IMR-90 (cell line): ENCODE measurements around the gene CAMSAP3. TPM values are rescaled to one million over a fixed set of nuclear protein-coding genes. Genes with fewer than 3 reads are reported as not detected.

Experiments used
- ATAC-seq: fragments of 200-7000 bp; cut with Tn5 transposase; 2 replicates; pipeline ENCODE4 v1.9.1; 2020; ENCODE audit warnings: low read depth, mild to moderate bottlenecking, moderate library complexity
- BruUV-seq: library from RNA; stranded (reverse); fragments of 400-500 nt; replicated peaks from 2 replicates; lab custom pipeline; 2021; lab: Mats Ljungman, UMichigan
- CTCF ChIA-PET: fragments of 300-600 bp; formaldehyde crosslinking; extraction: SDS; loops from one replicate; lab custom pipeline; 2021; ENCODE audit warnings: antibody characterized with exemption; lab: Yijun Ruan, JAX
- POLR2A ChIA-PET: fragments of 300-600 bp; sonication (Branson Sonifier 250); formaldehyde crosslinking; loops from one replicate; lab custom pipeline; 2022; ENCODE audit warnings: antibody characterized with exemption; ENCODE audit not compliant: unreplicated experiment; lab: Charles Lee
- DNase-seq: peaks from one replicate; pipeline ENCODE4 v3.0.0; 2013
- H2AFZ ChIP-seq: replicated peaks from 2 replicates; pipeline ENCODE3; 2013; ENCODE audit warnings: low read length, mild to moderate bottlenecking; ENCODE audit not compliant: poor library complexity
- H2AK5ac ChIP-seq: 2 replicates; pipeline ENCODE4 v1.6.1; 2013; ENCODE audit warnings: low read depth, low read length, inconsistent platforms
- H2AK9ac ChIP-seq: replicated peaks from 2 replicates; pipeline ENCODE3; 2013; ENCODE audit warnings: mild to moderate bottlenecking, low read depth, low read length, moderate library complexity; ENCODE audit not compliant: poor library complexity
- H2BK120ac ChIP-seq: 2 replicates; pipeline ENCODE4 v1.6.1; 2013; ENCODE audit warnings: low read depth, low read length, inconsistent platforms
- H2BK15ac ChIP-seq: 3 replicates; pipeline ENCODE4 v1.6.1; 2013; ENCODE audit warnings: low read depth, low read length, inconsistent platforms
- H2BK20ac ChIP-seq: 2 replicates; pipeline ENCODE4 v1.6.1; 2013; ENCODE audit warnings: low read depth, mild to moderate bottlenecking, inconsistent platforms, low read length, moderate library complexity
- H2BK5ac ChIP-seq: 2 replicates; pipeline ENCODE4 v1.6.1; 2013; ENCODE audit warnings: mild to moderate bottlenecking, low read depth, low read length, inconsistent platforms; ENCODE audit not compliant: poor library complexity, severe bottlenecking
- H3K14ac ChIP-seq: replicated peaks from 2 replicates; pipeline ENCODE4 v1.6.1; 2013; ENCODE audit warnings: low read depth, low read length, inconsistent platforms
- H3K18ac ChIP-seq: 2 replicates; pipeline ENCODE4 v1.6.1; 2013; ENCODE audit warnings: low read depth, low read length, control low read depth
- H3K23ac ChIP-seq: 2 replicates; pipeline ENCODE4 v1.6.1; 2013; ENCODE audit warnings: low read depth, low read length, inconsistent platforms
- H3K27ac ChIP-seq: 2 replicates; pipeline ENCODE4 v1.5.1; 2013; ENCODE audit warnings: mild to moderate bottlenecking, control low read depth, low read length; ENCODE audit not compliant: insufficient read depth
- H3K27me3 ChIP-seq: 2 replicates; pipeline ENCODE4 v1.6.1; 2013; ENCODE audit warnings: low read length; ENCODE audit not compliant: control insufficient read depth, insufficient read depth
- H3K36me3 ChIP-seq: 2 replicates; pipeline ENCODE4 v1.6.1; 2013; ENCODE audit warnings: low read length, mixed read lengths; ENCODE audit not compliant: control insufficient read depth, insufficient read depth
- H3K4ac ChIP-seq: 2 replicates; pipeline ENCODE4 v1.6.1; 2013; ENCODE audit warnings: low read depth, low read length, inconsistent platforms
- H3K4me1 ChIP-seq: 2 replicates; pipeline ENCODE4 v1.6.1; 2013; ENCODE audit warnings: low read length, mixed read lengths; ENCODE audit not compliant: control insufficient read depth, insufficient read depth
- H3K4me2 ChIP-seq: 2 replicates; pipeline ENCODE4 v1.6.1; 2013; ENCODE audit warnings: low read depth, mild to moderate bottlenecking, control low read depth, low read length, moderate library complexity
- H3K4me3 ChIP-seq: 2 replicates; pipeline ENCODE4 v1.5.1; 2013; ENCODE audit warnings: low read depth, mild to moderate bottlenecking, control low read depth, low read length, moderate library complexity; ENCODE audit not compliant: insufficient read depth
- H3K56ac ChIP-seq: 2 replicates; pipeline ENCODE4 v1.6.1; 2013; ENCODE audit warnings: low read length, inconsistent platforms; ENCODE audit not compliant: insufficient read depth; ENCODE audit errors: extremely low read depth
- H3K79me1 ChIP-seq, 2 experiments: 2 replicates each; pipeline ENCODE4 v1.6.1; 2013; ENCODE audit warnings: low read length in 2 of 2, inconsistent platforms in 1 of 2, low read depth in 1 of 2
- H3K9ac ChIP-seq: 2 replicates; pipeline ENCODE4 v1.6.1; 2013; ENCODE audit warnings: low read depth, low read length, control low read depth
- H3K9me1 ChIP-seq: 2 replicates; pipeline ENCODE4 v1.6.1; 2013; ENCODE audit warnings: low read length, inconsistent platforms; ENCODE audit not compliant: insufficient read depth
- H3K9me3 ChIP-seq: 2 replicates; pipeline ENCODE4 v1.6.1; 2013; ENCODE audit warnings: low read length; ENCODE audit not compliant: control insufficient read depth, insufficient read depth
- H4K20me1 ChIP-seq: 2 replicates; pipeline ENCODE4 v1.6.1; 2013; ENCODE audit warnings: low read length, inconsistent platforms; ENCODE audit not compliant: insufficient read depth
- H4K5ac ChIP-seq: 2 replicates; pipeline ENCODE4 v1.6.1; 2013; ENCODE audit warnings: mild to moderate bottlenecking, low read depth, low read length, control low read depth
- H4K8ac ChIP-seq, 2 experiments: 2 replicates each; pipeline ENCODE4 v1.6.1; 2013; ENCODE audit warnings: low read depth in 2 of 2, low read length in 2 of 2, control low read depth in 1 of 2, inconsistent platforms in 1 of 2
- H4K91ac ChIP-seq: 2 replicates; pipeline ENCODE4 v1.6.1; 2013; ENCODE audit warnings: low read depth, low read length, inconsistent platforms; ENCODE audit not compliant: insufficient read depth
- CHD1 ChIP-seq: IDR thresholded peaks from 2 replicates; pipeline ENCODE4 v1.6.1; 2012; ENCODE audit warnings: low read depth, low read length, improper control_type of control experiment
- MXI1 ChIP-seq: IDR thresholded peaks from 2 replicates; pipeline ENCODE4 v1.6.1; 2012; ENCODE audit warnings: low read depth, mild to moderate bottlenecking, low read length, moderate library complexity, borderline replicate concordance
- NFE2L2 ChIP-seq: fragments of 150-350 bp; IDR thresholded peaks from 2 replicates; pipeline ENCODE4 v1.6.1; 2016; ENCODE audit warnings: low read depth, mild to moderate bottlenecking, low read length
- WGBS, 2 experiments: methylation state at CpG; one replicate each; pipeline versions ENCODE4 v1.1.5 to v1.1.7; 2013; ENCODE audit warnings: missing lambda C conversion rate in 2 of 2; ENCODE audit not compliant: insufficient read length in 1 of 2; ENCODE audit errors: extremely low coverage in 2 of 2; 5-methylcytosine and 5-hydroxymethylcytosine counted together
- dilution Hi-C: fragments of 300-500 bp; cut with HindIII; formaldehyde crosslinking; loops from one replicate; pipeline ENCODE4 v1.14.3; 2018; ENCODE audit warnings: low sequenced_read_pairs; ENCODE audit not compliant: unreplicated experiment
- in situ Hi-C: fragments of 300-500 bp; cut with MboI; formaldehyde crosslinking; loops from 3 replicates; pipeline ENCODE4 v1.14.3; 2019; ENCODE audit warnings: low sequenced_read_pairs, inconsistent platforms, mixed read lengths
- intact Hi-C: fragments of 100-400 bp; cut with micrococcal nuclease; formaldehyde crosslinking; loops from 2 replicates; pipeline ENCODE4 v1.10.0; 2022
- polyA plus RNA-seq, 3 experiments: library from polyadenylated mRNA; depleted of rRNA; stranded (reverse); fragments of >200 nt; gene quantifications; 2 replicates each; pipeline ENCODE4 v1.2.3, GENCODE V29; 2012; ENCODE audit warnings: low replicate concordance in 1 of 3
- total RNA-seq: library from RNA; depleted of rRNA; stranded (reverse); fragments of >200 nt; gene quantifications from 2 replicates; pipeline ENCODE4 v1.2.3, GENCODE V29; 2012

CAMSAP3 gene
- total and polyA plus RNA-seq, 2 of the 4 experiments (the other 2 are of a cell fraction) = not detected

DNA sequence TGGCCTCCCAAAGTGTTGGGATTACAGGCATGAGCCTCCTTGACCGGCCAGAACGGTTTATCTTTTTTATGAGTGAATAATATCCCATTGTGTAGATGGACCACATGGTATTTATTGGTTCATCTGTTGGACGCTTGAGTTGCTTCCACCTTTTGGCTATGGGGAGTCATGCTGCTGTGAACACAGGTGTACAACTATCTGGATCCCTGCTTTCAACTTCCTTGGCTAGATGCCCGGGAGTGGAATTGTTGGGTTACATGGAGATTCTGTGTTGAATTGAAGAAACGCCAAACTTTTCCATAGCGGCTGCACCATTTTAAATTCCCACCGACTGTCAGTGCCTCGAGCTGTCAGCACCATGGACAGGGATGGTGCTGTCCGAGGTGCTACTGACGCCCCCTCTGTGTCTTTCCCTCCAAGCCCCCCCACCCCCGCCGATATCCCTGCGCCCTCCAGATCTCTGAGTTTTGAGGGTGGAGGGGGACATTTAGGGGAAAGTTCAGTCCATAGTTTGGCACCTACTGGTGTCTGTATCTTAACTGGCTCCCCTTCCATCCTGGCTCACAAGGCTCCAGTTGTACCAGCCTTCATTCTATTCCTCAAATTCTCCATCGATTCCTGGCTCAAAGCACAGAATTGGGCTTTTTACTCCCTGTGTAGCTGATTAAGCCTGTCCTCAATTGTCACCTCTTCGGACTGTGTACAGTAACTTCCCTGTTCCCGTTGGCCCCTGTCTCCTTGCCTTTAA, 32.8 kb upstream of the CAMSAP3 start:
- Histone ChIP-seq H3K23ac (no peak overlapping the region), H3K18ac (no peak overlapping the region), H2BK20ac (no peak overlapping the region), H2AK9ac (no peak overlapping the region), H3K14ac (no peak overlapping the region), H3K9ac (no peak overlapping the region), H3K36me3 (peaks cover 30% of the 10 kb centered on the region), H3K4me2 (no peak overlapping the region), H2BK15ac (no peak overlapping the region), H3K9me3 (no peaks in the 10 kb centered on the region), H3K4me3 (no peak overlapping the region), H4K20me1 (no peaks in the 10 kb centered on the region), H2BK5ac (no peak overlapping the region), H3K27ac (no peak overlapping the region), H3K9me1 (0 out of 2 replicates have a peak, but pooled peaks cover 1% of the 10 kb centered on the region), H3K27me3 (no peaks in the 10 kb centered on the region), H4K91ac (no peak overlapping the region), H3K4ac (no peak overlapping the region), H4K5ac (no peak overlapping the region), H4K8ac (no peak overlapping the region), H3K79me1 (no peaks in the 10 kb centered on the region), H3K56ac (no peak overlapping the region), H2AFZ (peak overlapping the region; percentile 33), H2BK120ac (no peak overlapping the region), H2AK5ac (no peak overlapping the region), H3K4me1 (no peaks in the 10 kb centered on the region)
- no TSS peak for BruUV-seq
- WGBS, 2 experiments = 73% methylated on average over 3 of the region's 16 CpGs; no CpG with 5 or more reads in 1 of the 2 experiments
- ChIA-PET POLR2A (no interaction called here), CTCF (no interaction called here)
- TF ChIP-seq NFE2L2 (no peak), MXI1 (0 out of 2 replicates have a peak, but pooled peaks have one; percentile 33), CHD1 (no peak)
- ATAC-seq (peak; percentile 48; the same call in 1 of the 2 replicates), DNase-seq (no peak)
- intact Hi-C loops (no loop called here), dilution Hi-C loops (no loop called here), in situ Hi-C loops (no loop called here)
